SK-N-SH treated with all-trans-retinoic acid at 6 μM for 48 hours (cell line): Measurements from ENCODE around the gene GCC1.

Source experiments
- ATAC-seq: fragments of 200-7000 bp; cut with Tn5 transposase; 3 replicates; pipeline ENCODE4 v1.9.1; 2020; ENCODE audit warnings: mild to moderate bottlenecking, moderate library complexity
- ARNTL ChIP-seq: fragments of 450-650 bp; formaldehyde crosslinking; IDR thresholded peaks from 2 replicates; pipeline ENCODE4 v1.5.0; 2020; ENCODE audit warnings: low read depth, mild to moderate bottlenecking, moderate library complexity, borderline replicate concordance
- BACH2 ChIP-seq: fragments of 250-450 bp; sonication (Bioruptor Pico); IDR thresholded peaks from 2 replicates; pipeline ENCODE4 v1.9.0; 2021; ENCODE audit warnings: mild to moderate bottlenecking, borderline replicate concordance
- ESRRG ChIP-seq: fragments of 250-450 bp; sonication (Bioruptor Pico); IDR thresholded peaks from 2 replicates; pipeline ENCODE4 v1.6.1; 2021; ENCODE audit warnings: mild to moderate bottlenecking
- GLIS3 ChIP-seq: fragments of 250-450 bp; sonication (Bioruptor Pico); IDR thresholded peaks from 2 replicates; pipeline ENCODE4 v1.5.0; 2020; ENCODE audit warnings: mild to moderate bottlenecking, moderate library complexity
- ISL1 ChIP-seq: fragments of 250-450 bp; sonication (Bioruptor Pico); IDR thresholded peaks from 2 replicates; pipeline ENCODE4 v2.1.2; 2022; ENCODE audit warnings: mild to moderate bottlenecking, moderate library complexity
- PPARA ChIP-seq: fragments of 250-450 bp; sonication (Bioruptor Pico); IDR thresholded peaks from 2 replicates; pipeline ENCODE4 v1.5.0; 2020; ENCODE audit warnings: mild to moderate bottlenecking, borderline replicate concordance
- RARB ChIP-seq: fragments of 250-450 bp; sonication (Bioruptor Pico); IDR thresholded peaks from 2 replicates; pipeline ENCODE4 v1.8.0; 2021; ENCODE audit warnings: mild to moderate bottlenecking, moderate library complexity
- SNAI2 ChIP-seq: fragments of 250-450 bp; sonication (Bioruptor Pico); IDR thresholded peaks from 2 replicates; pipeline ENCODE4 v1.5.0; 2020; ENCODE audit warnings: mild to moderate bottlenecking, moderate library complexity
- TCF4 ChIP-seq: fragments of 250-450 bp; sonication (Bioruptor Pico); IDR thresholded peaks from 2 replicates; pipeline ENCODE4 v1.8.0; 2021; ENCODE audit warnings: mild to moderate bottlenecking, moderate library complexity, borderline replicate concordance
- TOX ChIP-seq: fragments of 250-450 bp; sonication (Bioruptor Pico); IDR thresholded peaks from 2 replicates; pipeline ENCODE4 v1.8.0; 2021; ENCODE audit warnings: mild to moderate bottlenecking, moderate library complexity, borderline replicate concordance
- ZC3H10 ChIP-seq: fragments of 250-450 bp; sonication (Bioruptor Pico); IDR thresholded peaks from 2 replicates; pipeline ENCODE4 v1.5.1; 2021; ENCODE audit warnings: mild to moderate bottlenecking, moderate library complexity
- ZFP3 ChIP-seq: fragments of 250-450 bp; sonication (Bioruptor Pico); IDR thresholded peaks from 2 replicates; pipeline ENCODE4 v1.5.0; 2020; ENCODE audit warnings: mild to moderate bottlenecking, moderate library complexity
- ZFP30 ChIP-seq: fragments of 450-650 bp; formaldehyde crosslinking; IDR thresholded peaks from 2 replicates; pipeline ENCODE4 v1.5.0; 2022; ENCODE audit warnings: mild to moderate bottlenecking, moderate library complexity
- ZNF565 ChIP-seq: fragments of 450-650 bp; formaldehyde crosslinking; conservative IDR thresholded peaks from 2 replicates; pipeline ENCODE4 v1.5.0; 2020; ENCODE audit warnings: low read depth, mild to moderate bottlenecking, moderate library complexity
- ZNF70 ChIP-seq: fragments of 450-650 bp; formaldehyde crosslinking; IDR thresholded peaks from 2 replicates; pipeline ENCODE4 v1.5.0; 2020; ENCODE audit warnings: mild to moderate bottlenecking, moderate library complexity
- ZNF8 ChIP-seq: fragments of 450-650 bp; formaldehyde crosslinking; IDR thresholded peaks from 2 replicates; pipeline ENCODE4 v1.5.0; 2020; ENCODE audit warnings: mild to moderate bottlenecking, moderate library complexity
- TF ChIP-seq, protein P1 (sequence below): fragments of 250-450 bp; sonication (Bioruptor Pico); IDR thresholded peaks from 2 replicates; pipeline ENCODE4 v1.5.1; 2021; ENCODE audit warnings: mild to moderate bottlenecking, moderate library complexity
- TF ChIP-seq, protein P2 (sequence below): fragments of 250-450 bp; sonication (Bioruptor Pico); IDR thresholded peaks from 2 replicates; pipeline ENCODE4 v1.5.0; 2020; ENCODE audit warnings: mild to moderate bottlenecking, moderate library complexity
- TF ChIP-seq, protein P3 (sequence below): fragments of 250-450 bp; sonication (Bioruptor Pico); IDR thresholded peaks from 2 replicates; pipeline ENCODE4 v1.8.0; 2021; ENCODE audit warnings: low read depth, mild to moderate bottlenecking, moderate library complexity, borderline replicate concordance
- TF ChIP-seq, protein P4 (sequence below): fragments of 250-450 bp; sonication (Bioruptor Pico); IDR thresholded peaks from 2 replicates; pipeline ENCODE4 v1.5.1; 2020; ENCODE audit warnings: low read depth, mild to moderate bottlenecking, moderate library complexity

The GCC1 gene

DNA sequence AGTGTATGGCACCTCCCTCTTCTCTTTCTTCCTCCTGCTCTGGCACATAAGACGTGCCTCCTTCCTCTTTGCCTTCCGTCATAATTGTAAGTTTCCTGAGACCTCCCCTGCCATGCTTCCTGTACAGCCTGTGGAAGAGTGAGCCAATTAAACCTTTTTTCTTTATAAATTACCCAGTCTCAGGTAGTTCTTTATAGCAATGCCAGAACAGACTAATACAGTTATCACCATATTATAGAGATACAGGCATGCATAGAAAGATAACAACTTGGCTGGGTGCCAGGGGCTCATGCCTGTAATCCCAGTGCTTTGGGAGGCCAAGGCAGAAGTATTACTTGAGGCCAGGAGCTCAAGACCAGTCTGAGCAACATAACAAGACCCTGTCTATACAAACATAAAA is 53.2 kb downstream of the GCC1 start:
- TF ChIP-seq RARB, result no peak
- 0 out of 2 replicates have a peak, but pooled peaks have one; percentile 47 for TF ChIP-seq ZNF8 (CRISPR knock-in tag)
- TF ChIP-seq TOX (CRISPR knock-in tag), result no peak
- peak; percentile 82 for TF ChIP-seq TCF4 (CRISPR knock-in tag)
- TF ChIP-seq ISL1 (CRISPR knock-in tag), result no peak
- TF ChIP-seq PPARA (CRISPR knock-in tag), result peak; percentile 53; the same call in 1 of the 2 replicates
- TF ChIP-seq, protein P1, sequence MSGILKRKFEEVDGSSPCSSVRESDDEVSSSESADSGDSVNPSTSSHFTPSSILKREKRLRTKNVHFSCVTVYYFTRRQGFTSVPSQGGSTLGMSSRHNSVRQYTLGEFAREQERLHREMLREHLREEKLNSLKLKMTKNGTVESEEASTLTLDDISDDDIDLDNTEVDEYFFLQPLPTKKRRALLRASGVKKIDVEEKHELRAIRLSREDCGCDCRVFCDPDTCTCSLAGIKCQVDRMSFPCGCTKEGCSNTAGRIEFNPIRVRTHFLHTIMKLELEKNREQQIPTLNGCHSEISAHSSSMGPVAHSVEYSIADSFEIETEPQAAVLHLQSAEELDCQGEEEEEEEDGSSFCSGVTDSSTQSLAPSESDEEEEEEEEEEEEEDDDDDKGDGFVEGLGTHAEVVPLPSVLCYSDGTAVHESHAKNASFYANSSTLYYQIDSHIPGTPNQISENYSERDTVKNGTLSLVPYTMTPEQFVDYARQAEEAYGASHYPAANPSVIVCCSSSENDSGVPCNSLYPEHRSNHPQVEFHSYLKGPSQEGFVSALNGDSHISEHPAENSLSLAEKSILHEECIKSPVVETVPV (CRISPR knock-in tag), result no peak
- TF ChIP-seq ESRRG (CRISPR knock-in tag), result no peak
- TF ChIP-seq ZNF565, result no peak
- no peak for TF ChIP-seq ZC3H10 (CRISPR knock-in tag)
- TF ChIP-seq ARNTL (CRISPR knock-in tag), result no peak
- TF ChIP-seq, protein P2, sequence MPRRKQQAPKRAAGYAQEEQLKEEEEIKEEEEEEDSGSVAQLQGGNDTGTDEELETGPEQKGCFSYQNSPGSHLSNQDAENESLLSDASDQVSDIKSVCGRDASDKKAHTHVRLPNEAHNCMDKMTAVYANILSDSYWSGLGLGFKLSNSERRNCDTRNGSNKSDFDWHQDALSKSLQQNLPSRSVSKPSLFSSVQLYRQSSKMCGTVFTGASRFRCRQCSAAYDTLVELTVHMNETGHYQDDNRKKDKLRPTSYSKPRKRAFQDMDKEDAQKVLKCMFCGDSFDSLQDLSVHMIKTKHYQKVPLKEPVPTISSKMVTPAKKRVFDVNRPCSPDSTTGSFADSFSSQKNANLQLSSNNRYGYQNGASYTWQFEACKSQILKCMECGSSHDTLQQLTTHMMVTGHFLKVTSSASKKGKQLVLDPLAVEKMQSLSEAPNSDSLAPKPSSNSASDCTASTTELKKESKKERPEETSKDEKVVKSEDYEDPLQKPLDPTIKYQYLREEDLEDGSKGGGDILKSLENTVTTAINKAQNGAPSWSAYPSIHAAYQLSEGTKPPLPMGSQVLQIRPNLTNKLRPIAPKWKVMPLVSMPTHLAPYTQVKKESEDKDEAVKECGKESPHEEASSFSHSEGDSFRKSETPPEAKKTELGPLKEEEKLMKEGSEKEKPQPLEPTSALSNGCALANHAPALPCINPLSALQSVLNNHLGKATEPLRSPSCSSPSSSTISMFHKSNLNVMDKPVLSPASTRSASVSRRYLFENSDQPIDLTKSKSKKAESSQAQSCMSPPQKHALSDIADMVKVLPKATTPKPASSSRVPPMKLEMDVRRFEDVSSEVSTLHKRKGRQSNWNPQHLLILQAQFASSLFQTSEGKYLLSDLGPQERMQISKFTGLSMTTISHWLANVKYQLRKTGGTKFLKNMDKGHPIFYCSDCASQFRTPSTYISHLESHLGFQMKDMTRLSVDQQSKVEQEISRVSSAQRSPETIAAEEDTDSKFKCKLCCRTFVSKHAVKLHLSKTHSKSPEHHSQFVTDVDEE (CRISPR knock-in tag), result peak; percentile 68; the same call in 1 of the 2 replicates
- no peak for TF ChIP-seq SNAI2
- TF ChIP-seq, protein P3, sequence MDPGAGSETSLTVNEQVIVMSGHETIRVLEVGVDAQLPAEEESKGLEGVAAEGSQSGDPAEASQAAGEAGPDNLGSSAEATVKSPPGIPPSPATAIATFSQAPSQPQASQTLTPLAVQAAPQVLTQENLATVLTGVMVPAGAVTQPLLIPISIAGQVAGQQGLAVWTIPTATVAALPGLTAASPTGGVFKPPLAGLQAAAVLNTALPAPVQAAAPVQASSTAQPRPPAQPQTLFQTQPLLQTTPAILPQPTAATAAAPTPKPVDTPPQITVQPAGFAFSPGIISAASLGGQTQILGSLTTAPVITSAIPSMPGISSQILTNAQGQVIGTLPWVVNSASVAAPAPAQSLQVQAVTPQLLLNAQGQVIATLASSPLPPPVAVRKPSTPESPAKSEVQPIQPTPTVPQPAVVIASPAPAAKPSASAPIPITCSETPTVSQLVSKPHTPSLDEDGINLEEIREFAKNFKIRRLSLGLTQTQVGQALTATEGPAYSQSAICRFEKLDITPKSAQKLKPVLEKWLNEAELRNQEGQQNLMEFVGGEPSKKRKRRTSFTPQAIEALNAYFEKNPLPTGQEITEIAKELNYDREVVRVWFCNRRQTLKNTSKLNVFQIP (CRISPR knock-in tag), result no peak
- no peak for TF ChIP-seq ZNF70 (CRISPR knock-in tag)
- TF ChIP-seq ZFP3, result no peak
- no peak for TF ChIP-seq ZFP30
- TF ChIP-seq GLIS3 (CRISPR knock-in tag), result no peak
- TF ChIP-seq, protein P4, sequence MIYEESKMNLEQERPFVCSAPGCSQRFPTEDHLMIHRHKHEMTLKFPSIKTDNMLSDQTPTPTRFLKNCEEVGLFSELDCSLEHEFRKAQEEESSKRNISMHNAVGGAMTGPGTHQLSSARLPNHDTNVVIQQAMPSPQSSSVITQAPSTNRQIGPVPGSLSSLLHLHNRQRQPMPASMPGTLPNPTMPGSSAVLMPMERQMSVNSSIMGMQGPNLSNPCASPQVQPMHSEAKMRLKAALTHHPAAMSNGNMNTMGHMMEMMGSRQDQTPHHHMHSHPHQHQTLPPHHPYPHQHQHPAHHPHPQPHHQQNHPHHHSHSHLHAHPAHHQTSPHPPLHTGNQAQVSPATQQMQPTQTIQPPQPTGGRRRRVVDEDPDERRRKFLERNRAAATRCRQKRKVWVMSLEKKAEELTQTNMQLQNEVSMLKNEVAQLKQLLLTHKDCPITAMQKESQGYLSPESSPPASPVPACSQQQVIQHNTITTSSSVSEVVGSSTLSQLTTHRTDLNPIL (CRISPR knock-in tag), result no peak
- TF ChIP-seq BACH2, result no peak
- no peak for ATAC-seq
